SU-DHL-6 (cell line): ENCODE results near the gene MCU.

ENCODE experiments used
- H2AFZ ChIP-seq: fragments of 200-600 bp; sonication (generic); 2 replicates; pipeline ENCODE4 v1.6.1; 2014; ENCODE audit warnings: low read depth, mild to moderate bottlenecking, moderate library complexity, mixed read lengths, antibody characterized with exemption, low read length; ENCODE audit not compliant: severe bottlenecking
- H3F3A ChIP-seq: fragments of 200-600 bp; shearing (Covaris generic); 2 replicates; pipeline ENCODE4 v1.6.0; 2016; ENCODE audit warnings: antibody characterized with exemption, mild to moderate bottlenecking; ENCODE audit not compliant: insufficient read depth
- H3K27ac ChIP-seq: fragments of 200-600 bp; sonication (generic); 2 replicates; pipeline ENCODE4 v1.5.1; 2016; ENCODE audit warnings: low read depth, mild to moderate bottlenecking, low read length, moderate library complexity, mixed read lengths
- H3K27me3 ChIP-seq: fragments of 200-600 bp; sonication (generic), shearing (Covaris generic); 2 replicates; pipeline ENCODE4 v1.6.0; 2014; ENCODE audit warnings: mild to moderate bottlenecking, low read length
- H3K36me3 ChIP-seq: fragments of 200-600 bp; sonication (generic); 2 replicates; pipeline ENCODE4 v1.6.1; 2014; ENCODE audit warnings: mild to moderate bottlenecking, low read length, mixed read lengths
- H3K4me2 ChIP-seq: fragments of 300-600, 200-600 bp; shearing (Covaris generic), sonication (generic); 2 replicates; pipeline ENCODE4 v1.6.0; 2014; ENCODE audit warnings: low read length, low read depth, mild to moderate bottlenecking; ENCODE audit not compliant: poor library complexity, severe bottlenecking
- H3K4me3 ChIP-seq: fragments of 200-600 bp; sonication (generic); 2 replicates; pipeline ENCODE4 v1.5.1; 2014; ENCODE audit warnings: antibody characterized with exemption, low read length, mild to moderate bottlenecking, mixed read lengths; ENCODE audit not compliant: insufficient read depth, poor library complexity, severe bottlenecking
- H3K79me2 ChIP-seq: fragments of 200-600 bp; sonication (generic); 2 replicates; pipeline ENCODE4 v1.6.1; 2014; ENCODE audit warnings: mild to moderate bottlenecking, low read length, moderate library complexity; ENCODE audit not compliant: insufficient read depth
- H3K9ac ChIP-seq: fragments of 200-600 bp; sonication (generic); 2 replicates; pipeline ENCODE4 v1.7.0; 2014; ENCODE audit warnings: mild to moderate bottlenecking, low read length
- H3K9me2 ChIP-seq: fragments of 200-600 bp; sonication (generic); replicated peaks from 2 replicates; pipeline ENCODE4 v1.6.1; 2014; ENCODE audit warnings: low read length; ENCODE audit not compliant: insufficient read depth
- H3K9me3 ChIP-seq: fragments of 200-600 bp; sonication (generic); 2 replicates; pipeline ENCODE4 v1.6.1; 2014; ENCODE audit warnings: low read length, mixed read lengths; ENCODE audit not compliant: insufficient read depth
- H4K20me1 ChIP-seq: fragments of 200-600 bp; sonication (generic); 2 replicates; pipeline ENCODE4 v1.6.1; 2014; ENCODE audit warnings: low read depth, mild to moderate bottlenecking, antibody characterized with exemption, low read length, moderate library complexity, mixed read lengths
- CTCF ChIP-seq: fragments of 200-600 bp; sonication (generic); IDR thresholded peaks from one replicate; pipeline ENCODE4 v1.5.1; 2017; ENCODE audit warnings: antibody characterized with exemption, mild to moderate bottlenecking, low read length, moderate library complexity; ENCODE audit not compliant: insufficient read depth, poor library complexity, severe bottlenecking
- EZH2phosphoT487 ChIP-seq: fragments of 200-600 bp; sonication (generic), shearing (Covaris generic); conservative IDR thresholded peaks from 2 replicates; pipeline ENCODE4 v1.6.1; 2018; ENCODE audit warnings: mild to moderate bottlenecking, antibody characterized with exemption, low read length, moderate library complexity, mixed read lengths

Gene MCU

GRCh38 chr10:72772031-72772430, 80.1 kb downstream of the MCU start:
- Histone ChIP-seq H3K4me2 (no peak overlapping the region), H3K27ac (no peak overlapping the region), H3K9me3 (no peaks in the 10 kb centered on the region), H3K36me3 (no peaks in the 10 kb centered on the region; the same call in 1 of the 2 replicates), H3K79me2 (no peaks in the 10 kb centered on the region), H3K9me2 (no peaks in the 10 kb centered on the region), H3F3A (no peaks in the 10 kb centered on the region), H4K20me1 (no peaks in the 10 kb centered on the region), H3K9ac (no peak overlapping the region), H3K4me3 (no peak overlapping the region), H2AFZ (no peak overlapping the region), H3K27me3 (no peaks in the 10 kb centered on the region)
- TF ChIP-seq CTCF, result no peak
- no peak for TF ChIP-seq EZH2phosphoT487

GRCh38 chr10:72779874-72780273, 87.9 kb downstream of the MCU start:
- TF ChIP-seq CTCF (no peak), EZH2phosphoT487 (no peak)
- Histone ChIP-seq H3K36me3 (no peaks in the 10 kb centered on the region), H3K4me2 (no peak overlapping the region)

GRCh38 chr10:72782649-72783330, 90.8 kb downstream of the MCU start:
- H3K27me3 ChIP-seq, result no peaks in the 10 kb centered on the region
- H3K9me3 ChIP-seq, result no peaks in the 10 kb centered on the region
- H2AFZ ChIP-seq, result no peak overlapping the region
- H3K36me3 ChIP-seq, result no peaks in the 10 kb centered on the region
- no peak overlapping the region for H3K9ac ChIP-seq
- no peaks in the 10 kb centered on the region for H3F3A ChIP-seq
- H3K79me2 ChIP-seq, result no peaks in the 10 kb centered on the region
- no peak overlapping the region for H3K4me3 ChIP-seq
- no peak overlapping the region for H3K4me2 ChIP-seq
- TF ChIP-seq EZH2phosphoT487 (no peak), CTCF (no peak)
- no peak overlapping the region for H3K27ac ChIP-seq
- H4K20me1 ChIP-seq, result no peaks in the 10 kb centered on the region
- H3K9me2 ChIP-seq, result no peaks in the 10 kb centered on the region

More at GRCh38 chr10:72779874-72780273, 87.9 kb downstream of the MCU start:
- Histone ChIP-seq H2AFZ (no peak overlapping the region), H3K79me2 (no peaks in the 10 kb centered on the region), H3K9me2 (no peaks in the 10 kb centered on the region), H3K27me3 (no peaks in the 10 kb centered on the region), H3K9ac (no peak overlapping the region), H3K4me3 (no peak overlapping the region), H3F3A (no peaks in the 10 kb centered on the region), H4K20me1 (no peaks in the 10 kb centered on the region), H3K27ac (no peak overlapping the region), H3K9me3 (no peaks in the 10 kb centered on the region)
